Hair follicle dermal papilla cell (primary cell): ENCODE data around the gene SLC30A7. TPM values are rescaled to one million over a fixed set of nuclear protein-coding genes. Genes with fewer than 3 reads are reported as not detected.

Experiments used
- total RNA-seq: library from RNA; depleted of rRNA; stranded (reverse); fragments of >200 nt; gene quantifications from 2 replicates; pipeline ENCODE4 v1.2.3, GENCODE V29; 2012

The SLC30A7 gene
- total RNA-seq: 62.5 and 70.4 TPM in 2 replicates

GRCh38 chr1:100895540-100896480 lies at the start of gene SLC30A7:
TSS of gene SLC30A7 (plus strand) at chr1:100896090. CDS start at chr1:100896263, 173 bp downstream.

GRCh38 chr1:100894603-100895539 lies 1.0 kb upstream of the SLC30A7 start, which contains the start of gene EXTL2:
TSS of gene EXTL2 (minus strand) at chr1:100894842. CDS start at chr1:100888757, 6,085 bp downstream.

GRCh38 chr1:101025657-101026429 lies 130.0 kb downstream of the SLC30A7 start, which contains the start of gene DPH5:
TSS of gene DPH5 (minus strand) at chr1:101025784. CDS start at chr1:101025443, 341 bp downstream.

Other genes starting within 250 kb of the SLC30A7 start
- 13.1 and 32.8 TPM in 2 replicates for gene VCAM1, start 176.3 kb upstream of the SLC30A7 start, total RNA-seq
- 19.3 and 28.6 TPM in 2 replicates for gene EXTL2, start 1.2 kb upstream of the SLC30A7 start, total RNA-seq
- 18.7 and 25.3 TPM in 2 replicates for gene DPH5, start 129.7 kb downstream of the SLC30A7 start, total RNA-seq